Measurements from ENCODE around the gene COX19.
A peak's percentile ranks its signal among the peaks of the same experiment; 100 is the strongest.

Gene COX19

DNA sequence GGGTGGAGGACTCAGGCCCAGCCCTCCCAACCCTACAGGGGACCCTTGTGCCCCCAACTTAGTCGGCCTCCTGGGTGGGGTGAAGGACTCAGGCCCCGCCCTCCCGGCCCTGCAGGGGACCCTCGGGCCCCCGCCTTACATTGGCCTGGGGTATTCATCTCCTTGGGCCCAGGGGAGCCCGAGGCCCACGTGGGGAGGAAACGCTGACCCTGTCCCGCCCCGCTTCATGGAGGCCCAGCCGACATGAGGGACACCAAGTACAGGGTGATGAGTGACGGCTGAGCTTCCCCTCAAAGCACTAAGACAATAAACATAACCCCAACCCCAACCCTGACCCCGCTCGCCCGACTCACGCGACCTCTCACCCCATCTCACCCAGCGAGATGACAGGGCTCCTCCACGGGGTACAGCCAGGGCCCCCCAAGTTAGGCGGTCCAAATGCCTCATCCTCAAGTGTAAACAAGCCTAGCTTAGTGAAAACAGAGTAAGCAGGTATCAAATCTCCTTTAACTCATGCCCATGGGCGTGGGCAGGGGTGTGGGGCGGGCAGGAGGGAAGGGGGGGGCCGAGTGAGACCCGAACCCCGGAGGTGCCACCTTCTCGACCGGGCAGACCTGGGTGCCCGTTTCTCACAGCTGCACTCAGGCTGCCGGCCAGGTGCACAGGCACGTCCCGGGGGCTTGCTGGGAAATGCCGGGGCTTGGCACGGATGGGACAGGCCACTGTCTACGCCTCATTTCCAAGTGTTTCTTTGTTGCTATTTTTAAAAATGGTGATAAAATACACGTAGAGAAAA lies 15.8 kb upstream of the COX19 start:
- no peak for DNase-seq

DNA sequence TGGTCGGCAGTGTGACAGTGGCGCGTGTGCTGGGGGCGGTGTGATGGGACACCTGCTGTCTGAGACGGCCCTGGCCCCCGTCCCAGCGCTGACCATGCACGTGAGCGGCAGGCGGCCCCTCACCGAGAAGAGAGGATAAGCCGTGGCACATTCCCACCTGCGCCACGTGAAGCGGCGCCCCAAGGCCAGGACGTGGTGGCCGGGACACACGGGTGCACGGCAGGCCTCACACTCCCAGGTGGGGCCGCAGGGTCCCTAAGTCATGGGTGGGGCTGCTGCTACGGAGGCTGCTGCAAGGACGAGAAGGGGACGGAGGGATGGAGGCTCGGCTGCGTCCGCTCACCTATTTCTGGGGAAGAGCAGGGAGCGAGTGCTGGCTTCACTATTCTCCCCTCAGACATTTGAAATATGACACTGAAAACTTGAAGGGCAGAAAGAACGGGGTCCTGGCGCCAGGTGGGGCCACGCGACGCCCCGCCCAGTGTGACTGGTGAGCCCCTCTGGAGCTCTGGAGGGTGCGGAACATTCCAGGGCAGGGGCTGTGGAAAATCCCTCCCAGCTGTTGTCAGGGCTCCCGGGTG lies 15.1 kb upstream of the COX19 start:
- DNase-seq: no peak

GRCh38 chr7:988963-989529 lies 13.7 kb upstream of the COX19 start:
- DNase-seq: no peak

GRCh38 chr7:988426-988911 lies 13.1 kb upstream of the COX19 start:
- no peak for DNase-seq

- DNase-seq: no peak
These were observed 12.6 kb upstream of the COX19 start for GRCh38 chr7:987909-988308.

- DNase-seq: no peak
These were observed 11.7 kb upstream of the COX19 start for GRCh38 chr7:986766-987751.

DNA sequence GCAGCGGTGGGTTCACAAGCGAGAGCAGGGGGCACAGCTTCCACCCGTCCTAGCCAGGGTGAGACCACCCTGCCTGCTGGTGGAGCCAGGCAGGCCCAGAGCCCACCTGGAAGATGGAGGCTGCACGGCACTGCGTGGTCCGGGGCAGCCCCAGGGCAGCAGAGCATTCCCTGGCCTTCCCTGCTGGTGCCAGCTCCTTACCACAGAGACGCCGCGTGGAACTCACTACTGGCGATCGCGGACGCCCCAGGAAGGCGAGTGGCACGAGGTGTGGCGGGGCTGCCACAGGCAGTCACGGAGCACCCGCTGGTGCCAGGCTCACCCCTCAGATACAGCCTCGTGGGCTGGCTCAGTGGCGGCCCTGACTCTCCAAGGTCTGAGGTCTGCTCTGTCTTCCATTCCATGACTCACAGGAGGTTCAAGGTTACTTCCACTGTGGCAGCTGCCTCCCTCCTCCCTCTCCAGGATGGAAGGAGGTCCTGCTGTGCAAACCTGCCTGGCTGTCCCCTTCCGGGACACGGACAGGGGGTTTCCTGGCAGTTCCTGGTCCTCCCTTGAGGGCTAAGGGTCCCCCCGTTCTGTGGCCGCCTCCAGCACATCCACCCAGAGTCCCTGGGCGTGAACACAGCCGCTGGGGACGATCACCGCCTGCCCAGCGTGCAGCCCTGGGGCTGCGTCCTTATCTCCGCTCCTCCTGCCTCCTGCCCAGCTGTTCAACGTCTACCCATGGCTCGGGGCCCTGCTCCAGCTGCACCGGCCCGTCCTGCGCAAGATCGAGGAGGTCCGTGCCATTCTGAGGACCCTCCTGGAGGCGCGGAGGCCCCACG lies 10.8 kb upstream of the COX19 start:
- DNase-seq: no peak

GRCh38 chr7:985127-985416 lies 9.7 kb upstream of the COX19 start:
- DNase-seq: no peak

GRCh38 chr7:984361-985126 lies 9.2 kb upstream of the COX19 start:
- DNase-seq: no peak

DNA sequence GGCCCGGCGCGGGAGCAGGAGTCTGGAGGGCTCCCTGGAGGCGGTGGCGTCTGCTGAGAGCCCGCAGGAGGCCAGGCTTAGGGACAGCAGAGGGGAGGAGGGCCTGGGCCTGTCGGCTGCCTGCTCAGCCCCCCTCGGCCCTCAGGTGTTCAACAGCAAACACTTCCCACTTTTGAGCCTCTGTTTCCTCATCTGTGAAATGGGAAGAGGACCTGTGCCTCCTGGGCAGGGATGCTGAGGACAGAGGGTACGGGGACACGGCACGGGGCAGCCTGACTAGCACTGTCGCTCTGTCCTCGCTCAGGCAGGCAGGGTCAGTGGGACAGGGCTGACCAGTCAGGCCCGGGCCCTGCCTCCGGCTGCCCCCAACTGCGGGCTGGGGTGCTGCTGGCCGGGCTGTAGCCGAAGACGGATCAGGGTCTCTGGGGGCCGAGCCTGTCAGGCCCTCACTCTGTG lies 8.3 kb upstream of the COX19 start:
- no peak for DNase-seq

- peak; percentile 64 for DNase-seq
These were observed 7.8 kb upstream of the COX19 start, which contains the start of gene CYP2W1 for GRCh38 chr7:983004-983615. CYP2W1 (plus strand) TSS chr7:983181; CDS start chr7:983212, 31 bp downstream.

- no peak for DNase-seq
These were observed 7.2 kb upstream of the COX19 start for GRCh38 chr7:982511-983003.

GRCh38 chr7:981793-982510 lies 6.6 kb upstream of the COX19 start:
- DNase-seq: no peak

DNA sequence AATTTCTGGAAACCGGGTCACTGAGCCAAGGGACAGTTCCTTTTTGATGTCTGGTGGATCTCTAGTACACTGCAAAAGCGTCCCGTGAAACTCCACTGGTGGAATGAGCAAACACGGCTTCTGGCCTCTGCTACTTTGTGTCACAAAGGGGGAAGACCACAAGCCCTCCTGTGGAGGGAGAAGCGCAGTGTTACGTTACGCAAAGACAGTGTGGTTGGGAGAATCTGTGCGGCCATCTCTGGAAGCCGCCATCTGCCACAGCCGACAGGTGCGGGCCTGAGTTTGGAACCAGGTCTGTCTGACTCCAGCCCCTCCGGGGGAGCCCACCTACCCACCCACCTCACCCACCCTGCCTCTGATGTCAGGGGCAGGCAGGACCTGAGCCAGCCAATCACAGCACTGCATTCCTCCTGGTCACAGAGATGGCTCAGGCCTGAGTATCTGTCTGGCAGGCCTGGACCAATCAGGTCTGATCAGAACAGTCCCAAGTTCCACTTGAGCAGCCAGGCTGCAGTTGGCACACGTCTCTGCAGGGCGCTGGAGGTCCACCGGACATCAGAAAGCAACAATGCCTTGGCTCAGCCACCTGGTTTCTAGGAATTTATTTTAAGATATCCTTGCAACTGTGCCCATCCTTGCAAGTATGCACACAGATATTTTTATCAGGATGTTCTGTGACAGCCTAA lies 4.7 kb upstream of the COX19 start:
- DNase-seq: no peak

DNA sequence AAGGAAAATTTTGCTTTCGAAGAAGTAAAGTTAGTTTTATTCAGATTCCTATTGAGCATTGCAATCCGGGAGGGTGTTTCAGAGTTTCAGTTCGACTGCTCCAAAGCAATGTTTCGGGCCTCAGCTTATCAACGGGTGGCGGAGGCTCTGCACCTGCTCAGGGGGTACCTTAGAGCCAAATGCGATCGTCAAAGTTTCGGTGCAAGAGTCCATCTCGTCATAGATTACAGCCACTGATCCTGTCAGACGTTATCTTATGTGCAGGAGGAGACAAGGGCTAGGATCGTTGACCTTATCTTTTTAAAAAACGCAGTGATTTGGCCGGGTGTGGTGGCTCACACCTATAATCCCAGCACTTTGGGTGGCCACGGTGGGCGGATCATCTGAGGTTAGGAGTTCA lies 3.8 kb upstream of the COX19 start:
- DNase-seq: no peak

DNA sequence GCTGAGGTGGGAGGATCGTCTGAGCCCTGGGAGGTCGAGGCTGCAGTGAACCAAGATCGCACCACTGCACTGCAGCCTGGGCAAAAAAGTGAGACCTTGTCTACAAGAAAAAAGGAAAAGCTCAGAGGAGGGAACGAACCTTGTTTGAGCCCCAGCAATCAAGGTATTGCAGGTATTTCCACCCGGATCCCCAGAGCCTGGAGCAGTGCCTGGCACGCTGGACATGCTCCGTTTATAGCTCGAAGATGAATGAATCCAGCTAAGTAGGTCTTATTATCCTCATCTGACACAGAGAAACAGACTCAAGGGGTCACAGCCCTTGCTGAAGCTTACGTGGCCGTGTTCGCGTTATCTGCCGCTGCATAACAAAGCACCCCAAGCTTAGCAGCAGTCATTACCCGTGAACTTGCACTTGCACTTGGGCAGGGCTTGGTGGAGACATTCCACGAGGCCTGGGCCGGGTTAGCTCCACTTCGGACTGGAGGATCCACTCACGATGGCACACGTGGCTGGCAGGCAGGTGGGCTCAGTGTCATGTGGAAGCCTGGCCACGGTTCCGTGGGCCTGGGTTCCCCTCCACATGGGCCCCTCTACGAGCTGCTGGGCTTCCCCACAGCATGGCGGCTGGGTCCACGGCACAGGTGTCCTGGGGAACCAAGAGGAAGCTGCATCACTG lies 3.2 kb upstream of the COX19 start:
- no peak for DNase-seq

DNA sequence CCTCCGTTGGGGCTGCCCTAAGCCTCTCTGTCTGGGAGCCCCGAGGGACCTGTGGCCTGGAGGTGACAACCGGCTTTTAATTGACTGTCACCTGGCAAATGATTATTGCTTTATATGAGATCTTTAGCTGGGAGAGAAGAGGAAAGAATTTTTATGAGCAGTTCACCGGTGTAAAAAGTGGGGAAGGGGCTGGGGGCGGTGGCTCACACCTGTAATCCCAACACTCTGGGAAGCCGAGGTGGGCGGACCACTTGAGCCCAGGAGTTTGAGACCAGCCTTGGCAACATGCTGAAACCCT lies 2.6 kb upstream of the COX19 start:
- no peak for DNase-seq

- DNase-seq: peak; percentile 85
These were observed 2.1 kb upstream of the COX19 start for GRCh38 chr7:977326-978048.
